SIG-M5 (cell line): ENCODE measurements around the gene EEPD1.

ENCODE experiments used
- DNase-seq: peaks from one replicate; lab custom pipeline; 2025; lab: John Stamatoyannopoulos, UW

Gene EEPD1

GRCh38 chr7:36190447-36191291 lies 37.6 kb downstream of the EEPD1 start:
- no peak for DNase-seq

GRCh38 chr7:36191292-36191920 lies 38.4 kb downstream of the EEPD1 start:
- DNase-seq, result no peak

GRCh38 chr7:36192053-36192824 lies 39.2 kb downstream of the EEPD1 start:
- peak; percentile 72 for DNase-seq

GRCh38 chr7:36192877-36193276 lies 39.8 kb downstream of the EEPD1 start:
- no peak for DNase-seq

- no peak for DNase-seq
Measured at GRCh38 chr7:36198854-36199266, 45.8 kb downstream of the EEPD1 start.

- no peak for DNase-seq
Measured at GRCh38 chr7:36199329-36199728, 46.3 kb downstream of the EEPD1 start.

- no peak for DNase-seq
Measured at GRCh38 chr7:36201122-36201723, 48.2 kb downstream of the EEPD1 start.

- DNase-seq, result no peak
Measured at GRCh38 chr7:36202398-36202797, 49.3 kb downstream of the EEPD1 start.

GRCh38 chr7:36203071-36203790 lies 50.2 kb downstream of the EEPD1 start:
- no peak for DNase-seq

- DNase-seq, result no peak
Measured at GRCh38 chr7:36204044-36204663, 51.1 kb downstream of the EEPD1 start.

- no peak for DNase-seq
Measured at GRCh38 chr7:36204929-36205635, 52.0 kb downstream of the EEPD1 start.

- no peak for DNase-seq
Measured at GRCh38 chr7:36205803-36206202, 52.7 kb downstream of the EEPD1 start.

- no peak for DNase-seq
Measured at GRCh38 chr7:36207451-36208291, 54.6 kb downstream of the EEPD1 start.

- DNase-seq, result no peak
Measured at GRCh38 chr7:36208426-36208825, 55.4 kb downstream of the EEPD1 start.

- no peak for DNase-seq
Measured at GRCh38 chr7:36208997-36209813, 56.2 kb downstream of the EEPD1 start.

GRCh38 chr7:36209814-36210183 lies 56.7 kb downstream of the EEPD1 start:
- DNase-seq, result no peak

GRCh38 chr7:36210291-36210922 lies 57.4 kb downstream of the EEPD1 start:
- DNase-seq, result no peak
